SJSA1 (cell line): ENCODE measurements around the gene TNIP3. TPM values are rescaled to one million over a fixed set of nuclear protein-coding genes. Genes with fewer than 3 reads are reported as not detected.
"Not testable (repeated sequence)": the region's sequence is repeated elsewhere in the genome, so short reads cannot be mapped to it uniquely, and the experiment has no call there.

Experiments
- DNase-seq, 2 experiments: peaks; one replicate each; pipeline ENCODE4 v3.0.0-alpha.2; 2015 to 2020; ENCODE audit warnings: low spot score in 2 of 2, low read depth in 1 of 2
- H3K27ac ChIP-seq: fragments of 250-450 bp; sonication (Bioruptor Pico); 2 replicates; pipeline ENCODE4 v1.5.1; 2020; ENCODE audit warnings: mild to moderate bottlenecking, moderate library complexity
- H3K27me3 ChIP-seq: fragments of 250-450 bp; sonication (Bioruptor Pico); replicated peaks from 2 replicates; pipeline ENCODE4 v1.5.1; 2020; ENCODE audit warnings: mild to moderate bottlenecking, moderate library complexity
- H3K36me3 ChIP-seq: fragments of 250-450 bp; sonication (Bioruptor Pico); 2 replicates; pipeline ENCODE4 v1.5.1; 2020; ENCODE audit warnings: mild to moderate bottlenecking
- H3K4me1 ChIP-seq: fragments of 250-450 bp; sonication (Bioruptor Pico); replicated peaks from 2 replicates; pipeline ENCODE4 v1.6.1; 2021; ENCODE audit warnings: mild to moderate bottlenecking
- H3K4me3 ChIP-seq: fragments of 250-450 bp; sonication (Bioruptor Pico); 2 replicates; pipeline ENCODE4 v1.5.1; 2020; ENCODE audit warnings: mild to moderate bottlenecking
- H3K9me3 ChIP-seq: fragments of 250-450 bp; sonication (Bioruptor Pico); replicated peaks from 2 replicates; pipeline ENCODE4 v1.5.1; 2020; ENCODE audit warnings: mild to moderate bottlenecking
- total RNA-seq: library from RNA; depleted of rRNA; stranded (reverse); fragments of >200 nt; shearing (Covaris generic); gene quantifications from 2 replicates; pipeline ENCODE4 v1.2.3, GENCODE V29; 2014; rRNA removed

Gene TNIP3, protein sequence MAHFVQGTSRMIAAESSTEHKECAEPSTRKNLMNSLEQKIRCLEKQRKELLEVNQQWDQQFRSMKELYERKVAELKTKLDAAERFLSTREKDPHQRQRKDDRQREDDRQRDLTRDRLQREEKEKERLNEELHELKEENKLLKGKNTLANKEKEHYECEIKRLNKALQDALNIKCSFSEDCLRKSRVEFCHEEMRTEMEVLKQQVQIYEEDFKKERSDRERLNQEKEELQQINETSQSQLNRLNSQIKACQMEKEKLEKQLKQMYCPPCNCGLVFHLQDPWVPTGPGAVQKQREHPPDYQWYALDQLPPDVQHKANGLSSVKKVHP
- total RNA-seq: 0.47 TPM in 1 of 2 replicates, not detected in the other

DNA sequence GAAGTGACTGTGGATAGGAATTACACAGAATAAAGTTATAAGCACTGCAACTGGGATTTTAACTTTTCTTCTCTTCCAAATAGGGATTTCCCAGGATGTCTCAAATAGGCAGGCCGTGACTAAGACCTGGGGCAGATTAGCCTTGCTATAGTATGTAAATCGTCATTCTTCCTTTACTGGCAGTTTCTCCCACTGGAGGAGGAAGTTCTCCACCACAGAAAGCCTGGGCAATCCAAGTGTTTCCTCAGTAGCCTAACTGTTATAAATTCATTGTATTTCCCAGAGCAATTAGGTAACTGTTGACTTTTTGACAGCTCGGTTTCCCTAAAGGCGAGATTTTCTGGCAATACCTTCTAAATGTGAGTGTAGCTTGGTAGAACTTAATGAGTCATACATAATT, at the start of gene TNIP3:
Gene TNIP3 (minus strand): TSS at position 31 of the 400 bp plus-strand sequence. CDS start 196 bp downstream, outside the sequence.
- Histone ChIP-seq H3K9me3 (no peaks in the 10 kb centered on the region), H3K27ac (no peak within 1 kb of the TSS), H3K27me3 (no peaks in the 10 kb centered on the region), H3K4me1 (no peaks in the 10 kb centered on the region), H3K36me3 (no peaks in the 10 kb centered on the region), H3K4me3 (no peak within 1 kb of the TSS)
- no peak for DNase-seq

DNA sequence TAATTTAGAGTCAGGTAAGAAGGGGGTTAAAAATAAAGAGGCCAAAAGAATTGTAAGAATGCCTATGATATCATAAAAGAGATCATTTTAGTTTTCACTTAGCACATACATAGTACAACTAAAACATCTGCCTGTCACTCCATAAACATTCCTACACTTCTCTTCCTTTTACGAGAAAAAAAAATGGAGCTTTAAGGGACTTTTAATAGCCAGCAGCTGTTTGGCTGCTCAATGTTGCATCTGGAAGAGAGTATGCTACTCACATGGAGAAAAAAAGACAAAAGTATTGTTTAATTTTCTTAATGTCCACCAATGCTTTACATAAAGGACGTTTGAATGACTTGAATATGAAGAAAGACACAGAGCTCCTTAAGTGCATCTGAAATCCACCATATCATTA, 48.7 kb upstream of the TNIP3 start:
- Histone ChIP-seq H3K36me3 (no peaks in the 10 kb centered on the region), H3K9me3 (no peaks in the 10 kb centered on the region), H3K4me3 (no peak overlapping the region), H3K4me1 (peaks cover 15% of the 10 kb centered on the region), H3K27ac (no peak overlapping the region), H3K27me3 (no peaks in the 10 kb centered on the region)
- no peak for DNase-seq

DNA sequence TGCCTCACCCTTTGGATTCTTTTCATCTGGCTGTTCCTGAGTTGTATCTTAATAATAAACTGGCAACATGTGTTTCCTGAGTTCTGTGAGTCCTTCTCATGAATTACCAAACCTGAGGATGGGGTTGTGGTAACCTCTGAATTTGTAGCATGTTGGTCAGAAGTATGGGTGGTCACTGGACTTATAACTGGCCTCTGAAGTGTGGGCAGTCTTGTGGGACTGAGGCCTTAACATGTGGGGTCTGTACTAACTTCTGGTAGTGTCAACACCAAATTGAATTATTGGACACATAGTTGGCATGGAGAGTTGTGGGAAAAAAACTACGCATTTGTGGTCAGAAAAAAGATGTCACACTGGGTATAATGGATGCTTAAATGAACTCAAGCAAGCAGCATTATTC, 45.0 kb upstream of the TNIP3 start:
- peak in 1 of 2 experiments; percentile 15 for DNase-seq
- Histone ChIP-seq H3K27ac (no peak overlapping the region), H3K27me3 (no peaks in the 10 kb centered on the region), H3K4me1 (no peaks in the 10 kb centered on the region), H3K36me3 (no peaks in the 10 kb centered on the region), H3K9me3 (no peaks in the 10 kb centered on the region), H3K4me3 (no peak overlapping the region)

DNA sequence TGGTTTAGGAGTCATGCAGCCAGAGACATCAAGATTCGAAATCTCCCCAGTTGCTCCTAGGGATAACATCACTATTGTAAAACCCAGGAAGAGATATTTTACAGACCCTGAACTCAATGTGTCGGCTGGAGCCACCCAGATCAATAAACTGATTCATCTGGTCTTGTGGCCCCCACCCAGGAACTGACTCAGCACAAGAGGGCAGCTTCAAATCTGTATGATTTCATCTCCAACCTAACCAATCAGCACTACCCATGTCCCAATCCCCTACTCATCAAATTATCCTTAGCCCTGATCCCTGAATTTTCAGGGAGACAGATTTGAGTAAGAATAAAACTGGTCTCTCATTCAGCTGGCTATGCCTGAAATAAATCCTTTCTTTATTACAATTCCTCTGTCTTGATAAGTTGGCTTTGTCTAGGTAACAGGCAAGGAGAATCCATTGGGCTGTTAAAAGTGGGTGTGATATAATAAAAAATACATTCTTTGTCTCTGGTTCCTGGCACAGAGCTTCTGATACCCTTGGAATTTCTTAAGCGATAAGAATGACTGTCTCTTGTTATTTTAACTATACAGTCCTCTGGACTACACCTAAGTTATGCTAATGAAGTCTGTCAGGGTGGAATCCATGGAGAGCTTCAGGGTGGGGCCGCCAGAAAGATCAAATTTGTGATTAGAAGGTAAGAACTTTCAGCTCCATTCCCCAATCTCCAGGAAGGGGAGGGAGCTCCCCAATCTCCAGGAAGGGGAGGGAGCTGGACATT, 44.3 kb upstream of the TNIP3 start:
- no peak for DNase-seq
- Histone ChIP-seq H3K27ac (no peak overlapping the region), H3K9me3 (no peaks in the 10 kb centered on the region), H3K4me1 (no peaks in the 10 kb centered on the region), H3K36me3 (no peaks in the 10 kb centered on the region), H3K27me3 (no peaks in the 10 kb centered on the region), H3K4me3 (no peak overlapping the region)

DNA sequence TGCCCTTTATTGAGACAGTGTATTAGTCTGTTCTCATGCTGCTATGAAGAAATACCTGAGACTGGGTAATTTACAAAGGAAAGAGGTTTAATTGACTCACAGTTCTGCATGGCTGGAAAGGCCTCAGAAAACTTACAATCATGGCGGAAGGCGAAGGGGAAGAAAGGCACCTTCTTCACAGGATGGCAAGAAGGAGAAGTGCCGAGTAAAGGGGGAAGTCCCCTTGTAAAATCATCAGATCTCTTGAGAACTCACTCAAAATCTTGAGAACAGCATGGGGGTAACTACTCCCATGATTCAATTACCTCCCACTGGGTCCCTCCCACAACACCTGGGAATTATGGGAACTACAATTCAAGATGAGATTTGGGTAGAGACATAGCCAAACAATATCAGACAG, 41.7 kb upstream of the TNIP3 start:
- H3K4me3 ChIP-seq, H3K9me3 ChIP-seq, H3K36me3 ChIP-seq, DNase-seq, H3K27ac ChIP-seq, H3K4me1 ChIP-seq, H3K27me3 ChIP-seq: not testable (repeated sequence)

DNA sequence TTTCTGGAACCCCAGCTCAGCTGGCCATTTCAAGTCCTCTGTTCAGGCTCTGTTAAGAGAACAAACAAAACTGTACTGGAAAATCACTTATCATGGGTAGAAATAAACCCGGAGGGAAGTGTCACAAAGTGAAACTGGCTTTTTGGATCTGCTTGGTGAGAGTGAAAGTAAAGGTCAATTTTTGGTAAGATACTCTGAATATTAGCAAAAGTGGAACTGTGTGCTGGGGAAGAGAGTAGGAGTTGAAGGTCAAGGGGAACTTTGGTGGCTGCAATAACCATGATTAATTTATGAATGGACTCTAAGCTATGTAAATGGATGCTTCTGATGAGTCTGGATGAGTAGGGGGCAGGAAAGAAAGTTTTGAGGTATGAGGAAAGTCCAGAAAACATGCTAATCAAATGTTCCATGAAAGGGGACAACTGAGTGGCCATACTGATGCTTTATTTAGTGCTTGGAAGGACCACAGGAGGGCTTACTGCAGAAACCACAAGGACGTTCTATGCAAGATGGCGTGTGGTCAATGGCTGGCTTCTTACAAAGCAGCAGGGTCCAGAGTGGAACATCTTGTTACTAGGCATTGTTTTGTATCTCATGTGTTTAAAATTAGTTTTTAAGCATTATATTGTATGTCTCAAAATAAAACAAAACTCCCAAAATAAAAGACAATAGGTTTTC, 36.8 kb upstream of the TNIP3 start:
- H3K27ac ChIP-seq: no peak overlapping the region

DNA sequence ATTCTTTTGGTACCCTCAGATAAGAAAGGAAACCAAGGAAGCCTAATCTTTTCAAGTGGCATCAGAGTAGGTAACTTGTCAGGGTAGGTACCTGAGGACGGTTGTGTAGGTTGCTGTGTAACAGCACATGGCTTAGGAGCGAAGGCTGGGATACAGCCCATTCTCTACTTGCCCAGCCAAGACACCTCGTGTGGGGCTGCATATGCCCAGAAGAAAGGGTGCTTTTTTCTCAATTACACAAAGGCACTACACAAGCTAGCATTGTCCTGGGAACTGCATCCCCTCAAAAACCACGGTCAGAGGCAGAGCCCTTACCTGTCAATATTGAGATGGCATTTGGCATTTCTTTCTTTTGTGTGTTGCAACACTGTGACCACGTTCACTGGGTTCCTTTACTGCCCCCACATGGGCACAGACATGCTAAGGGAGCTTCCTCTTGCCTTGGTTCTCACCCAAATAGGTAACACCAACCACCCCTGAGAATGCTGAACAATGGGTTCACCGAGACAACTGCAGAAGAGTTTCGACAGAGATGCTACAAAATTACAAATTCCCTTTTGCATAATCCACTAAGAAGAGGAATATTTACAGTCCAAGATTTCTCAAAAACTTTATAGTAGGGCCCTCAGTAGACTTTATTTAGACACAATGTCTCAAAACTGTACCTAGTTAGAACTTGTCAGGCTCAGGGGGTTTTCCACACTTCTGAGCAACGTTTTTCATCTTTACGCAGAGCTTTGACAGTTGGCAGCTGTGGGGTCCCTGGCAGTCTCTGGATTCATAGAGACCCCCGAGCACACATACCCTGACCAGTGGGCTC, 35.8 kb upstream of the TNIP3 start:
- no peak for DNase-seq
- Histone ChIP-seq H3K4me3 (no peak overlapping the region), H3K9me3 (no peaks in the 10 kb centered on the region), H3K27ac (no peak overlapping the region), H3K27me3 (no peaks in the 10 kb centered on the region), H3K4me1 (no peaks in the 10 kb centered on the region), H3K36me3 (no peaks in the 10 kb centered on the region)

More for the DNA sequence above, 36.8 kb upstream of the TNIP3 start:
- DNase-seq: no peak
- Histone ChIP-seq H3K36me3 (no peaks in the 10 kb centered on the region), H3K4me3 (no peak overlapping the region), H3K4me1 (no peaks in the 10 kb centered on the region), H3K9me3 (no peaks in the 10 kb centered on the region), H3K27me3 (no peaks in the 10 kb centered on the region)

DNA sequence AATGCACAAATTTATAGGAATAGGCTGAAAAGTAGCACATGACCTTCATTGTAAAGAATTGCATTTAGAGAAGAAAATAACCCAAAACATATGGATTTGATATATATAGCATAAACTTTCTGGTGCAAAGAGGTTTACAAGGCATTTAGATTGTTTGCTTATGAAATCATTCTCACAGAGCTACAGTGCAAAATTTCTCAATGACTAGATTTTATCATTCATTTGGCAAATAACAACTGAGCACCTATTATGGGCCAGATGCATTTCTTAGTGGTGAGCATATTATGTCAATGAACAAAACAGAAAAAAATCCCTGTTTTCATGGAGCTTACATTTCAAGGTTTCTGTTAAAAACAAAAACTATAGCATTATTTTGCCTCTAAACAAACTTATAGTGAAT, 34.1 kb upstream of the TNIP3 start:
- no peak for DNase-seq

DNA sequence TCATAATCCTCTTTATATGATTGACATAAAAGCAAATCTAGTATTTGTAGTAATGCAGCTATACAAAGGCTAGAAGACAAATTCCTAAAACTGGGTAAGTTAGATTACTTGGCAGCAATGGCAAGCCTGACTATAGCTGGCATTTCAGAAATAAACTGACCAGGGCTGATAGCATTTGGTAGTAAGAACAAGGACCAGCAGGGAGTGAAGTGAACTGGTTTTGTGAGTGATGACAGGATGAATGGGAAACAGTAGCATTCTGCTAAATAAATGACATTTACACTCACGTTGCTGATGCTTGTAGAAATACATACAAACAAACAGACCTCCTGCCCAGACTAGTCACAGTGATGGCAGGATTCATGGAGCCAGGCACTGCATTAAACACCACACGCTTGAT, 31.5 kb upstream of the TNIP3 start:
- no peak for DNase-seq
- Histone ChIP-seq H3K4me3 (no peak overlapping the region), H3K4me1 (no peaks in the 10 kb centered on the region), H3K36me3 (no peaks in the 10 kb centered on the region), H3K27me3 (no peaks in the 10 kb centered on the region), H3K9me3 (no peaks in the 10 kb centered on the region), H3K27ac (no peak overlapping the region)

More for the DNA sequence above, 34.1 kb upstream of the TNIP3 start:
- no peaks in the 10 kb centered on the region for H3K36me3 ChIP-seq
- H3K27me3 ChIP-seq: no peaks in the 10 kb centered on the region
- no peaks in the 10 kb centered on the region for H3K4me1 ChIP-seq
- H3K4me3 ChIP-seq: no peak overlapping the region
- no peaks in the 10 kb centered on the region for H3K9me3 ChIP-seq
- no peak overlapping the region for H3K27ac ChIP-seq

DNA sequence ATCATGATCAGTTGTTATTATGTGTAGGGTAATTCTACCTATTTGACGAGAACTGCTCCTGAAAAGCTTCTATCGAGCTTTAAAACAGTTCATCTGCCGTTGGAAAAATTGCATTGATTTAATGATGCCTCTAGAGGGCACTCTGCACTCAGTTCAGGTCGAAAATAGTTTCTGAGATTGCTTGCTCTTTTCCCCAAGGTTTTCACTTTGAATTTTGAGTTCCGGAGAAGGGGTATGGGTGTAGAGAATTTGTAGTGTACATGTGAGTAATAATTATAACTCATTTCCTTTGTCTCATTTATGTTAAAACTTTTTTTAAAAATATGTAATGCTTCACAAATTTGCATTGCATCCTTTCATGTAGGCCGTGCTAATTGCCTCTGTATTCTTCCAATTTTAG, 28.4 kb upstream of the TNIP3 start:
- peak in 1 of 2 experiments; percentile 16 for DNase-seq
- Histone ChIP-seq H3K27ac (no peak overlapping the region), H3K36me3 (no peaks in the 10 kb centered on the region), H3K9me3 (no peaks in the 10 kb centered on the region), H3K4me3 (no peak overlapping the region), H3K4me1 (no peaks in the 10 kb centered on the region), H3K27me3 (no peaks in the 10 kb centered on the region)

DNA sequence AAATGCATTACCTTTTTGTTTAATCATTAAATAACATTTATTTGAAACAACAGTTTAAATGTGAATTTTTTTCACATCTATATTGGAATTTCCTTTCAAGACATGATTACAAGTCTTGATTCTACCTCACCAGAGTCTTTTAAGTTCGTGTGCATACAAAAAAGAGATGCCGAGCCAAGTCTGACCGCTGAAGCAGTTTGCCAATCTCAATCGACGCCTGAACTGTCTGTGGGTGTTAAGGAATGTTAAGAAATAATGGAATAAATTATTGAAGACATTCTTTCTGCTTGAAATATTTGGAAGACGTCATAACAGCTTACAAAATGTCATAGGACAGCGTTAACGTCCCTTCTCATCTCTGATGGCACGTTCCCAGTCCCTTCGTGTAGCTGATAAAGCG, 27.9 kb upstream of the TNIP3 start:
- no peaks in the 10 kb centered on the region for H3K27me3 ChIP-seq
- no peak for DNase-seq
- no peak overlapping the region for H3K4me3 ChIP-seq
- no peak overlapping the region for H3K27ac ChIP-seq
- H3K4me1 ChIP-seq: no peaks in the 10 kb centered on the region
- no peaks in the 10 kb centered on the region for H3K36me3 ChIP-seq
- no peaks in the 10 kb centered on the region for H3K9me3 ChIP-seq

DNA sequence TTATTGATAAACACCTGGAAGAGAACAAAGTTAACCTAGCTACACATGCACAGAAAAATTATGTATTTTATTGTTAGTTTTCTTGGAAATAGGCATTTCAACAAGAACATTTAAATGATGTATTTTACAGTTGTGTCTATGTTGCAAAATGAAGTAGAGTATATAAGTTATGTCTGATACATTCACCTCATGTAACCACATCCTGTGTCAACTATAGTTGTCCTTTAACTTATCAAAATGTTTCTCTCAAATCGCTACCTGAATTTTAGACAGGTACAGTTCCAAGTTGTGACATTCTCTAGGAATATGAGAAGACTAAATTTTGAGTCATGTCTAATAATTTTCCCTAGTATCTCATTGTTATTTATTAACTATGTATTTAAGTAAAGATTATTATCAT, 27.2 kb upstream of the TNIP3 start:
- no peak overlapping the region for H3K27ac ChIP-seq
- no peak for DNase-seq
- no peak overlapping the region for H3K4me3 ChIP-seq
- no peaks in the 10 kb centered on the region for H3K27me3 ChIP-seq
- H3K36me3 ChIP-seq: no peaks in the 10 kb centered on the region
- no peaks in the 10 kb centered on the region for H3K4me1 ChIP-seq
- H3K9me3 ChIP-seq: no peaks in the 10 kb centered on the region

DNA sequence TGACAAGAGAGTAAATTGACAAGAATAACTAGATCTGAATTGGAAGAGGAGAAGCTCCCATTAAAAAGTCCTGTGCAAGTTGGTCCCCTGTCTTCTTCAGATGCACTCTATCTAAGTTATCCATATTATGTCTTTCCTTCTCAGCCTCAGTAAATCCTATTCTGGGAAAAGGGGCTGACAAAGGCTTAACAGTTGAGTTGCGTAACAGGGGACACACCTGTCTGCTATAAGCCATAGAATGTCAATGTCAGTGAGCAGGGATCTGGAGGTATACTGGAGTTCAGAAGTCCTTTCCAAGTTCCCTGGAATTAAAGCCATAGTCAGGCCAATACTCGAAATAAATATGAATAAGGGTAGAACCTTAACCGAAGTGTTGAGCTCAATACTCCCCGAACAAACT, 26.3 kb upstream of the TNIP3 start:
- no peak overlapping the region for H3K4me3 ChIP-seq
- H3K27me3 ChIP-seq: no peaks in the 10 kb centered on the region
- DNase-seq: no peak
- H3K27ac ChIP-seq: no peak overlapping the region
- H3K4me1 ChIP-seq: no peaks in the 10 kb centered on the region
- no peaks in the 10 kb centered on the region for H3K36me3 ChIP-seq
- no peaks in the 10 kb centered on the region for H3K9me3 ChIP-seq
